HUES6 (cell line): ENCODE data around the gene INTS11.
"Not testable (repeated sequence)": the region's sequence is repeated elsewhere in the genome, so short reads cannot be mapped to it uniquely, and the experiment has no call there.

Source experiments
- H3K27ac ChIP-seq: 2 replicates; pipeline ENCODE4 v1.7.0; 2013; ENCODE audit warnings: low read depth, mild to moderate bottlenecking, low read length, inconsistent platforms
- H3K27me3 ChIP-seq: 2 replicates; pipeline ENCODE4 v1.6.1; 2013; ENCODE audit warnings: low read length; ENCODE audit not compliant: control insufficient read depth, insufficient read depth
- H3K36me3 ChIP-seq: 2 replicates; pipeline ENCODE4 v1.6.1; 2013; ENCODE audit warnings: low read length; ENCODE audit not compliant: control insufficient read depth, insufficient read depth
- H3K4me1 ChIP-seq: 2 replicates; pipeline ENCODE4 v1.6.1; 2013; ENCODE audit warnings: low read length; ENCODE audit not compliant: control insufficient read depth, insufficient read depth
- H3K4me3 ChIP-seq: 2 replicates; pipeline ENCODE4 v1.5.1; 2013; ENCODE audit warnings: low read depth, low read length
- H3K9ac ChIP-seq: one replicate; pipeline ENCODE4 v1.6.1; 2013; ENCODE audit warnings: mild to moderate bottlenecking, low read length
- H3K9me3 ChIP-seq: 2 replicates; pipeline ENCODE4 v1.6.1; 2013; ENCODE audit warnings: low read depth, low read length; ENCODE audit not compliant: control insufficient read depth, insufficient read depth

Gene INTS11

GRCh38 chr1:1316199-1316598 is 8.3 kb downstream of the INTS11 start:
- H3K4me1 ChIP-seq, result peaks cover 20% of the 10 kb centered on the region
- H3K27ac ChIP-seq, H3K4me3 ChIP-seq, H3K27me3 ChIP-seq, H3K9me3 ChIP-seq, H3K9ac ChIP-seq: not testable (repeated sequence)
- H3K36me3 ChIP-seq, result peaks cover 78% of the 10 kb centered on the region

GRCh38 chr1:1315435-1315954 is 9.0 kb downstream of the INTS11 start:
- Histone ChIP-seq H3K4me3 (no peak overlapping the region), H3K4me1 (peaks cover 20% of the 10 kb centered on the region), H3K27ac (0 out of 2 replicates have a peak overlapping the region, but pooled peaks have one; percentile 27), H3K9me3 (no peaks in the 10 kb centered on the region), H3K9ac (peak overlapping the region; percentile 50), H3K36me3 (peaks cover 78% of the 10 kb centered on the region), H3K27me3 (no peaks in the 10 kb centered on the region)

GRCh38 chr1:1314678-1315335 is 9.7 kb downstream of the INTS11 start:
- H3K4me3 ChIP-seq, result no peak overlapping the region
- no peaks in the 10 kb centered on the region for H3K9me3 ChIP-seq
- peaks cover 25% of the 10 kb centered on the region for H3K4me1 ChIP-seq
- peak overlapping the region; percentile 50 for H3K9ac ChIP-seq
- H3K27me3 ChIP-seq, result no peaks in the 10 kb centered on the region
- 0 out of 2 replicates have a peak overlapping the region, but pooled peaks have one; percentile 27 for H3K27ac ChIP-seq
- peaks cover 78% of the 10 kb centered on the region for H3K36me3 ChIP-seq

- H3K27me3 ChIP-seq, result no peaks in the 10 kb centered on the region
- no peak overlapping the region for H3K4me3 ChIP-seq
- H3K27ac ChIP-seq, result no peak overlapping the region
- no peaks in the 10 kb centered on the region for H3K9me3 ChIP-seq
- H3K36me3 ChIP-seq, result peaks cover 73% of the 10 kb centered on the region
- H3K4me1 ChIP-seq, result peaks cover 31% of the 10 kb centered on the region
- no peak overlapping the region for H3K9ac ChIP-seq
Observed at GRCh38 chr1:1314237-1314586, 10.2 kb downstream of the INTS11 start.

GRCh38 chr1:1313500-1314236 is 10.8 kb downstream of the INTS11 start:
- Histone ChIP-seq H3K9me3 (no peaks in the 10 kb centered on the region), H3K27ac (no peak overlapping the region), H3K4me3 (no peak overlapping the region), H3K9ac (no peak overlapping the region), H3K36me3 (peaks cover 67% of the 10 kb centered on the region), H3K4me1 (peaks cover 31% of the 10 kb centered on the region), H3K27me3 (no peaks in the 10 kb centered on the region)

GRCh38 chr1:1312450-1313314 is 11.8 kb downstream of the INTS11 start:
- H3K9me3 ChIP-seq, result no peaks in the 10 kb centered on the region
- peaks cover 25% of the 10 kb centered on the region for H3K4me1 ChIP-seq
- H3K4me3 ChIP-seq, result no peak overlapping the region
- H3K9ac ChIP-seq, result no peak overlapping the region
- peaks cover 60% of the 10 kb centered on the region for H3K36me3 ChIP-seq
- no peaks in the 10 kb centered on the region for H3K27me3 ChIP-seq
- no peak overlapping the region for H3K27ac ChIP-seq

- Histone ChIP-seq H3K27me3 (no peaks in the 10 kb centered on the region; the same call in 1 of the 2 replicates), H3K27ac (no peak overlapping the region), H3K36me3 (peaks cover 55% of the 10 kb centered on the region), H3K9ac (no peak overlapping the region), H3K9me3 (no peaks in the 10 kb centered on the region), H3K4me3 (no peak overlapping the region), H3K4me1 (peaks cover 34% of the 10 kb centered on the region)
Observed at GRCh38 chr1:1311107-1312104, 13.1 kb downstream of the INTS11 start.

- Histone ChIP-seq H3K27me3 (no peaks in the 10 kb centered on the region; the same call in 1 of the 2 replicates), H3K4me3 (no peak overlapping the region), H3K36me3 (peaks cover 55% of the 10 kb centered on the region), H3K27ac (no peak overlapping the region), H3K4me1 (peaks cover 35% of the 10 kb centered on the region), H3K9me3 (no peaks in the 10 kb centered on the region), H3K9ac (no peak overlapping the region)
Observed at GRCh38 chr1:1310476-1311053, 13.9 kb downstream of the INTS11 start.

GRCh38 chr1:1310109-1310385 is 14.4 kb downstream of the INTS11 start:
- peak overlapping the region; percentile 89 for H3K4me3 ChIP-seq
- H3K9ac ChIP-seq, result no peak overlapping the region
- H3K4me1 ChIP-seq, result peaks cover 36% of the 10 kb centered on the region
- H3K36me3 ChIP-seq, result peaks cover 52% of the 10 kb centered on the region
- H3K27me3 ChIP-seq, result no peaks in the 10 kb centered on the region; the same call in 1 of the 2 replicates
- no peak overlapping the region for H3K27ac ChIP-seq
- H3K9me3 ChIP-seq, result no peaks in the 10 kb centered on the region
